ENCODE measurements around the gene GNAS. TPM values are rescaled to one million over a fixed set of nuclear protein-coding genes. Genes with fewer than 3 reads are reported as not detected.

GNAS gene
- total RNA-seq, 4 donors from 2014 or later, result 484 to 621 (median 524) TPM

GRCh38 chr20:58876437-58876836 lies 23.9 kb downstream of the GNAS start:
- no peak overlapping the region for H3K4me3 ChIP-seq
- 82 to 85% methylated on average over 7 of the region's 7 CpGs for WGBS, 2 donors
- no peak overlapping the region for H3K27ac ChIP-seq
- no peak for TF ChIP-seq CTCF (IDR thresholded peaks at IDR 0.05)
- TF ChIP-seq POLR2A (IDR thresholded peaks at IDR 0.05), result no peak
- TF ChIP-seq EP300 (IDR thresholded peaks at IDR 0.05), result no peak
- no peaks in the 10 kb centered on the region for H3K9me3 ChIP-seq
- H3K4me1 ChIP-seq, result no peaks in the 10 kb centered on the region
- no peaks in the 10 kb centered on the region for H3K27me3 ChIP-seq
- no peak for DNase-seq (ENCODE audit: low spot score in 2 of 2)
- H3K36me3 ChIP-seq, result no peaks in the 10 kb centered on the region

- DNase-seq (ENCODE audit: low spot score in 2 of 2), result no peak
- no peaks in the 10 kb centered on the region for H3K27me3 ChIP-seq
- no peak overlapping the region for H3K4me3 ChIP-seq
- TF ChIP-seq EP300 (IDR thresholded peaks at IDR 0.05) (no peak), POLR2A (IDR thresholded peaks at IDR 0.05) (no peak), CTCF (IDR thresholded peaks at IDR 0.05) (no peak)
- no peaks in the 10 kb centered on the region for H3K36me3 ChIP-seq
- WGBS, 2 donors, result 70 to 72% methylated on average over 11 of the region's 11 CpGs
- H3K27ac ChIP-seq, result no peak overlapping the region
- no peaks in the 10 kb centered on the region for H3K9me3 ChIP-seq
- no peaks in the 10 kb centered on the region for H3K4me1 ChIP-seq
Measured at GRCh38 chr20:58877050-58877975, 24.8 kb downstream of the GNAS start.

- no peak for DNase-seq (ENCODE audit: low spot score in 2 of 2)
- Histone ChIP-seq H3K9me3 (no peaks in the 10 kb centered on the region), H3K4me3 (no peak overlapping the region), H3K36me3 (no peaks in the 10 kb centered on the region), H3K27ac (no peak overlapping the region), H3K4me1 (peaks cover 0 to 3% (median 0%) of the 10 kb centered on the region in 4 donors), H3K27me3 (no peaks in the 10 kb centered on the region)
- WGBS, 2 donors, result 52 to 63% methylated on average over 4 of the region's 4 CpGs
- no peak for TF ChIP-seq CTCF (IDR thresholded peaks at IDR 0.05)
- TF ChIP-seq EP300 (IDR thresholded peaks at IDR 0.05), result no peak
- TF ChIP-seq POLR2A (IDR thresholded peaks at IDR 0.05), result no peak
Measured at GRCh38 chr20:58877976-58878360, 25.5 kb downstream of the GNAS start.

- no peak for TF ChIP-seq EP300 (IDR thresholded peaks at IDR 0.05)
- TF ChIP-seq POLR2A (IDR thresholded peaks at IDR 0.05), result no peak
- no peak for TF ChIP-seq CTCF (IDR thresholded peaks at IDR 0.05)
- 79 to 83% methylated on average over 4 of the region's 4 CpGs for WGBS, 2 donors
- Histone ChIP-seq H3K9me3 (no peaks in the 10 kb centered on the region), H3K4me1 (peaks cover 0 to 7% (median 0%) of the 10 kb centered on the region in 4 donors), H3K27ac (no peak overlapping the region), H3K36me3 (no peaks in the 10 kb centered on the region), H3K27me3 (no peaks in the 10 kb centered on the region), H3K4me3 (no peak overlapping the region)
- DNase-seq (ENCODE audit: low spot score in 2 of 2), result no peak
Measured at GRCh38 chr20:58878399-58878798, 25.9 kb downstream of the GNAS start.

DNA sequence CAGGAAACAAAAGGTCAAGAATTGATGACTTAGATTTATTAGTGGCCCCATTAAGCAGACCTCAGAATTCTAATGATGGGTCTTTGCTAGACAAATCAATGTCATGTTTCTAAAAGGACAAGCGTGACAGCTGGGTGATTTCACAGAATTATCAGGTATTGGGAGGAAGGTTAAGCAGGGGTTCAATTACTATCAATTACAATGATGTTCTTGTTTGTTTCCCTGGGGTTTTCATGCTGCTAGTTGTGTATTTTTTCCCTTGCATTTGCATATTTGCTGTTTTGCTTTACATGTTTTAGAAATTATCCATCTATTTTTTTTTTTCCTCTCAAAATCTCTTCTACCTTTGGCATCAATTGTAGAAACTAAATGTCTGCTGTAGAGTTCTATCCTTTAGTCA lies 27.9 kb downstream of the GNAS start:
- Histone ChIP-seq H3K36me3 (no peaks in the 10 kb centered on the region), H3K27ac (no peak overlapping the region), H3K4me1 (peaks cover 0 to 8% (median 0%) of the 10 kb centered on the region in 4 donors), H3K9me3 (no peaks in the 10 kb centered on the region), H3K4me3 (no peak overlapping the region), H3K27me3 (no peaks in the 10 kb centered on the region)
- WGBS, 2 donors, result 84 to 85% methylated on average over 1 of the region's 1 CpG
- no peak for DNase-seq (ENCODE audit: low spot score in 2 of 2)
- TF ChIP-seq POLR2A (IDR thresholded peaks at IDR 0.05), result no peak
- no peak for TF ChIP-seq CTCF (IDR thresholded peaks at IDR 0.05)
- no peak for TF ChIP-seq EP300 (IDR thresholded peaks at IDR 0.05)
